ENCODE measurements around the gene ZBTB33.

Gene ZBTB33, protein sequence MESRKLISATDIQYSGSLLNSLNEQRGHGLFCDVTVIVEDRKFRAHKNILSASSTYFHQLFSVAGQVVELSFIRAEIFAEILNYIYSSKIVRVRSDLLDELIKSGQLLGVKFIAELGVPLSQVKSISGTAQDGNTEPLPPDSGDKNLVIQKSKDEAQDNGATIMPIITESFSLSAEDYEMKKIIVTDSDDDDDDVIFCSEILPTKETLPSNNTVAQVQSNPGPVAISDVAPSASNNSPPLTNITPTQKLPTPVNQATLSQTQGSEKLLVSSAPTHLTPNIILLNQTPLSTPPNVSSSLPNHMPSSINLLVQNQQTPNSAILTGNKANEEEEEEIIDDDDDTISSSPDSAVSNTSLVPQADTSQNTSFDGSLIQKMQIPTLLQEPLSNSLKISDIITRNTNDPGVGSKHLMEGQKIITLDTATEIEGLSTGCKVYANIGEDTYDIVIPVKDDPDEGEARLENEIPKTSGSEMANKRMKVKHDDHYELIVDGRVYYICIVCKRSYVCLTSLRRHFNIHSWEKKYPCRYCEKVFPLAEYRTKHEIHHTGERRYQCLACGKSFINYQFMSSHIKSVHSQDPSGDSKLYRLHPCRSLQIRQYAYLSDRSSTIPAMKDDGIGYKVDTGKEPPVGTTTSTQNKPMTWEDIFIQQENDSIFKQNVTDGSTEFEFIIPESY

DNA sequence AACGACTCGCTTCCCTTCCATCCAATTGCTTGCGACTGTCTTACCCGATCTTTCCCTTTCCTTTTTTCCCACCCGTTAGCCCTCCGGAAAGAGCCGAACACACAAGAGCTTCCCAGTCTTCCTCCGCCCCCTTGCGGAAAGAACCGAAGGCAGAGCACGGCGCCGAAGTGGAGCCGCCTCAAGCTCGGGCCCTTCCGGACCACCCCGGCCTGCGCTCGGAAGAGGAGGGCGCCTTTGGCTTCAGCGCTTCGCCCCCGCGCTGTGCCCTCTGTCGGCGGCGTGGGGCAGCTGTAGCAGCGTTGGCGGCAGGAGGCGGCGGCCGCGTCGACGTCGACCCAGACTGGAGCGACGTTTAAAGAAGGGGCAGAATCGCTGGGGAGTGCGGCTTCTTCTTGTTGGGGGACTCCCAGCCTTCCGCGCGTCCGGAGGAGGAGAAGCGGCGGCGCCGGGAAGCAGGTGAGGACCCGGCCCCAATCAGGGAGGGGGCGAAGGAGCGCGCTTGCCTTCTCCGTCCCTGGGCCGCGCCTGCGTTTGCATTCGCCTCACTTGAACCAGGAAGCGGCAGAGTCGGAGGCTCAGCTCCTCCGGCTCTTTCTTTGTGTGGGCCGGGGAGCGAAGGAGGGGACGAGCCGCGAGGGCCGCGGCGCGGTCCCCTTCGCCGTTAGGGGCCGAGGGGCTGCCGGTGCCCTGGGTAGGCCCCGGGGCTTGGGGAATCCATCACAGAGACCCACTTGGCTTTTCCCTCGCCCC lies at the start of gene ZBTB33:
ZBTB33 (plus strand) TSS at position 291 of the 750 bp plus-strand sequence. CDS start 2,604 bp downstream, outside the sequence.
- DNase-seq (ENCODE audit: low spot score in 2 of 2) (peak; percentile 63 to 73), ATAC-seq (ENCODE audit: low read depth) (peak; percentile 97)
- Mint-ChIP-seq H3K4me3 (peak within 1 kb of the TSS; percentile 98), H3K4me1 (peaks cover 3% of the 10 kb centered on the region), H3K27me3 (no peaks in the 10 kb centered on the region), H3K9me3 (no peaks in the 10 kb centered on the region), H3K36me3 (peaks cover 8% of the 10 kb centered on the region), H3K27ac (peak within 1 kb of the TSS; percentile 90)

- no peak for DNase-seq (ENCODE audit: low spot score in 2 of 2)
- H3K36me3 Mint-ChIP-seq = peaks cover 5% of the 10 kb centered on the region
- no peaks in the 10 kb centered on the region for H3K4me1 Mint-ChIP-seq
- no peaks in the 10 kb centered on the region for H3K27me3 Mint-ChIP-seq
- no peak overlapping the region for H3K27ac Mint-ChIP-seq
- ATAC-seq (ENCODE audit: low read depth) = no peak
- no peak overlapping the region for H3K4me3 Mint-ChIP-seq
- no peaks in the 10 kb centered on the region for H3K9me3 Mint-ChIP-seq
These were observed 49.8 kb upstream of the ZBTB33 start for GRCh38 chrX:120200851-120201250.

GRCh38 chrX:120205816-120206753 lies 44.5 kb upstream of the ZBTB33 start:
- Mint-ChIP-seq H3K27ac (no peak overlapping the region), H3K4me1 (peaks cover 2% of the 10 kb centered on the region), H3K36me3 (peaks cover 8% of the 10 kb centered on the region), H3K27me3 (no peaks in the 10 kb centered on the region), H3K9me3 (no peaks in the 10 kb centered on the region), H3K4me3 (no peak overlapping the region)
- ATAC-seq (ENCODE audit: low read depth) = no peak
- no peak for DNase-seq (ENCODE audit: low spot score in 2 of 2)

DNA sequence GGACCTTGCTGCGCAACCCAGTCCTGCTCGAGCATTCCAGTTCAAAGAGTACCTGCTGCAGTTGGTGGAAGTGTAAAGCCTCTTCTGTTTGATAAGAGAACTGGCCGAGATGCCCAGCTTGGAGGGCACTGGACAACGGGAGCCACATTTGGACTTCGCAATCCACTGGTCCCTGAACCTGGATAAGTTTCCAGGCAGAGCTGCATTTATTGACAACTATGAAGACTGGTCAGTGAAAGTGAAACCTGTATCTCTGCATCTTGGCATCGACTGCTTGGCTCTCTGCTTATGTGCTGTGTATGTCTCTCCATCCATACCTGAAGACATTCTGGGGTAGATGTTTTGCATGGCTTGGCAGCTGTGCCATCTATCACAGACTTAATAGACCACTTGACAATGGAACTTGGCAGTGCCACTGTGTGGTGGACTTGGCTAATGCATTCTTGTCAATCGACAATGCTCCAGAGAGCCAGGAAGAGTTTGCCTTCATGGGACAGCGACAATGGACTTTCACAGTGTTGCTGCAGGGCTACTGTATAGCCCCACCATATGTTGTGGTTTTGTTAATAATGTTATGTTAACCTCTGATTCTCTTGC lies 43.5 kb upstream of the ZBTB33 start:
- DNase-seq (ENCODE audit: low spot score in 2 of 2) = no peak
- no peak for ATAC-seq (ENCODE audit: low read depth)
- H3K27ac Mint-ChIP-seq = no peak overlapping the region
- H3K4me1 Mint-ChIP-seq = peaks cover 2% of the 10 kb centered on the region
- H3K36me3 Mint-ChIP-seq = peaks cover 8% of the 10 kb centered on the region
- H3K4me3 Mint-ChIP-seq = no peak overlapping the region
- no peaks in the 10 kb centered on the region for H3K9me3 Mint-ChIP-seq
- H3K27me3 Mint-ChIP-seq = no peaks in the 10 kb centered on the region

- Mint-ChIP-seq H3K27me3 (no peaks in the 10 kb centered on the region), H3K4me1 (peaks cover 6% of the 10 kb centered on the region), H3K36me3 (peaks cover 6% of the 10 kb centered on the region), H3K4me3 (no peak overlapping the region), H3K9me3 (no peaks in the 10 kb centered on the region), H3K27ac (no peak overlapping the region)
- ATAC-seq (ENCODE audit: low read depth) (peak; percentile 77), DNase-seq (ENCODE audit: low spot score in 2 of 2) (peak; percentile 45 to 56)
These were observed 37.0 kb upstream of the ZBTB33 start for GRCh38 chrX:120213438-120214265.

DNA sequence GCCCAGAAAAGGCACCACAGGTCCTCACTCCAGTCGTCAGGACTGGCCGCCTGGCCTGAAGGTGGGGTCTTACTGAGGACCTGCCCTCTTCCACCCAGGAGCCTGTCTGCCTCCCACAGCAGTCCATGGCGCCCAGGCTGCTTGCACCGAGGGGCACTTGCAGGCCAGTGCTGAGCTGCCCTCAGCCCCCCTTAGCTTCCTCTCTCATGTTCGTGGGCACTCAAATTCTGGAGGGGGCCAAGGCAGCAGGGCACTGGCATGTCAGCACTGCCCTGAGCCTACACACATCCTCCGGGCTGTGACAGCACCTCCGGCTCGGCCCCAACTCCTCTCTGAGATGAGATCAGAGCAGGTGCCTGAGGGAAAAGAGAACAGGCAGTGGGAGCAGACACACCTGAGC lies 27.2 kb upstream of the ZBTB33 start:
- Mint-ChIP-seq H3K9me3 (no peaks in the 10 kb centered on the region), H3K27me3 (no peaks in the 10 kb centered on the region), H3K36me3 (peaks cover 14% of the 10 kb centered on the region), H3K4me1 (no peaks in the 10 kb centered on the region), H3K4me3 (no peak overlapping the region), H3K27ac (no peak overlapping the region)
- DNase-seq (ENCODE audit: low spot score in 2 of 2) = no peak
- no peak for ATAC-seq (ENCODE audit: low read depth)

DNA sequence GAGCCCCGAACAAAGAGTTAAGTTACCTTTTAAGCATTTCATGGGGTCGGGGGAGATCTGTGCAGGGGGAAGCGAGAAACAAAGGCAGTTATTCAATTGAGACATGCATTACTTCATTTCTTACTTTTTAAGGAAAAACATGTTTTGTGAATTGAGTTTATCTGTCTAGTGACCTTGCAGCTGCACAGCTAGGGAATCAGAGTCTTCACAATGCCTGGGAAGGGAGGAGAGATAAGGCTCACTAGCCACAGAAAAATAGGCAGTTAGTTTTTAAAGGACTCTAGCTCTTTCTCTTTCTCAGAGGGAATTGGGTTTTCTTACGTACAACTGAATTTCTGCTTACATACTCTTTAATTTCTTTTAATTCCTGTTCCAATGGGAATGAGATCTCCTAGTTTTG lies 26.2 kb upstream of the ZBTB33 start:
- Mint-ChIP-seq H3K4me1 (no peaks in the 10 kb centered on the region), H3K36me3 (peaks cover 12% of the 10 kb centered on the region), H3K9me3 (no peaks in the 10 kb centered on the region), H3K27ac (no peak overlapping the region), H3K27me3 (no peaks in the 10 kb centered on the region), H3K4me3 (no peak overlapping the region)
- ATAC-seq (ENCODE audit: low read depth) (no peak), DNase-seq (ENCODE audit: low spot score in 2 of 2) (no peak)

GRCh38 chrX:120228187-120228908 lies 22.3 kb upstream of the ZBTB33 start:
- ATAC-seq (ENCODE audit: low read depth) = no peak
- H3K27ac Mint-ChIP-seq = no peak overlapping the region
- H3K9me3 Mint-ChIP-seq = no peaks in the 10 kb centered on the region
- no peaks in the 10 kb centered on the region for H3K27me3 Mint-ChIP-seq
- peaks cover 2% of the 10 kb centered on the region for H3K36me3 Mint-ChIP-seq
- DNase-seq (ENCODE audit: low spot score in 2 of 2) = no peak
- no peak overlapping the region for H3K4me3 Mint-ChIP-seq
- H3K4me1 Mint-ChIP-seq = no peaks in the 10 kb centered on the region

GRCh38 chrX:120235284-120235683 lies 15.3 kb upstream of the ZBTB33 start:
- Mint-ChIP-seq H3K36me3 (peaks cover 12% of the 10 kb centered on the region), H3K27ac (no peak overlapping the region), H3K4me3 (no peak overlapping the region), H3K9me3 (no peaks in the 10 kb centered on the region), H3K27me3 (no peaks in the 10 kb centered on the region), H3K4me1 (no peaks in the 10 kb centered on the region)
- no peak for ATAC-seq (ENCODE audit: low read depth)
- no peak for DNase-seq (ENCODE audit: low spot score in 2 of 2)

- Mint-ChIP-seq H3K27ac (no peak overlapping the region), H3K27me3 (no peaks in the 10 kb centered on the region), H3K4me1 (peaks cover 3% of the 10 kb centered on the region), H3K4me3 (no peak overlapping the region), H3K9me3 (no peaks in the 10 kb centered on the region), H3K36me3 (peaks cover 12% of the 10 kb centered on the region)
- no peak for DNase-seq (ENCODE audit: low spot score in 2 of 2)
- ATAC-seq (ENCODE audit: low read depth) = no peak
These were observed 13.7 kb upstream of the ZBTB33 start for GRCh38 chrX:120236687-120237479.

GRCh38 chrX:120238933-120239332 lies 11.7 kb upstream of the ZBTB33 start:
- H3K27ac Mint-ChIP-seq = no peak overlapping the region
- ATAC-seq (ENCODE audit: low read depth) = no peak
- H3K4me3 Mint-ChIP-seq = no peak overlapping the region
- peaks cover 12% of the 10 kb centered on the region for H3K36me3 Mint-ChIP-seq
- peaks cover 10% of the 10 kb centered on the region for H3K4me1 Mint-ChIP-seq
- H3K27me3 Mint-ChIP-seq = no peaks in the 10 kb centered on the region
- DNase-seq (ENCODE audit: low spot score in 2 of 2) = no peak
- no peaks in the 10 kb centered on the region for H3K9me3 Mint-ChIP-seq

Data from memory B cell (primary cell).